ENCODE results near the gene ZNF497. TPM values are rescaled to one million over a fixed set of nuclear protein-coding genes. Genes with fewer than 3 reads are reported as not detected.
A peak's percentile ranks its signal among the peaks of the same experiment; 100 is the strongest.

ZNF497 gene
- total and polyA plus RNA-seq, 9 of the 15 experiments (the other 6 are each of a cell fraction or from before 2014, with no cell fraction given) = 0.06 to 0.98 (median 0.44) TPM; not detected in 1

DNA sequence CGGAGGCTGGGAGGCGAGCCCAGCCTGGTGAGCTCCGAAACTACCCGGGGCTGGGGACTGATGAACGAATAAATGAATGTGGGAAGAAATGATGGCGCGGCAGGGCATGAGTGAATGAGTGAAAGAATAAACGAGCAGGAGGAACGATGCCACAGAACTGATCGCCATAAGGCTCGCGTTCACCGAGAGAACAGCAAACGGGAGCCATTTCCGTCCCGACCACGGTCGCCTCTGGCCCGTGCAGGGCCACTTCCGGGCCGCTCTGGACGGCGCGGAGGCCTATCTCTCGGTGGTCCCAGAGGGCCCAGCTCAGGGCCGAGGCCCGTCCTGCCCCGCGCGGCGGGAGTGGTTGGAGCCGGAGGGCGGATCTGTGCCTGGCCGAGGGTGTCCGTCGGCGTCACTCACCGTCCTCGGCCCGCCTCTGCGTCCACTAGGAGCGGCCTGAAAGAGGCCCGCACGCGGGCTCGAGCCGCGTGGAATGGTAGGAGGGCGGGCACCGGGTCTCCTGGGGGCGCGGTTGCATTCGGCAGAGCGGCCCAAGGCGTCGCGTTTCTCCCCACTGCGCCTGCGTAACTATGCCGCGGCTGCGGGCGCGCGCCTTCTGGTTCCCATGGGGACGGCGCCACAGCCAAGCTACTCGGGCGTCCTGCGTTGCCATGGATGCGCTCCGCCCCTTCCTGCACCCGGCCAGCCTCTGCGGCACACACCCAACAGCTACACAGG, at the start of gene ZNF497 (continued):
- TF ChIP-seq SIX5 (IDR thresholded peaks at IDR 0.05; ENCODE audit: borderline replicate concordance in 1 of 2, insufficient read depth in 1 of 2, low read depth in 1 of 2, low read length in 2 of 2) (peak in 1 of 2 experiments; percentile 45; a peak in 2 of 4 replicates), RBM34 (IDR thresholded peaks at IDR 0.05; ENCODE audit: borderline replicate concordance, insufficient read depth, low read length) (no peak), JUN (IDR thresholded peaks at IDR 0.05; ENCODE audit: borderline replicate concordance, low read depth, low read length) (no peak; the same call in 1 of the 2 replicates), JUN (CRISPR knock-in tag; IDR thresholded peaks at IDR 0.05; ENCODE audit: borderline replicate concordance) (no peak), MLLT1 (IDR thresholded peaks at IDR 0.05) (peak; percentile 9 to 83; a peak in 2 of 4 replicates), NR2C2 (CRISPR knock-in tag; IDR thresholded peaks at IDR 0.05) (no peak), NR2C2 (tag; IDR thresholded peaks at IDR 0.05) (peak; percentile 87), ZNF445 (CRISPR knock-in tag; IDR thresholded peaks at IDR 0.05; ENCODE audit: low read depth) (0 out of 2 replicates have a peak, but pooled peaks have one; percentile 48), POLR3A (IDR thresholded peaks at IDR 0.05; ENCODE audit: borderline replicate concordance, extremely low read depth, insufficient read depth, insufficient read length) (no peak), TBL1XR1 (IDR thresholded peaks at IDR 0.05; ENCODE audit: low read length in 2 of 2) (peak in 1 of 2 experiments; percentile 94), NCOA4 (IDR thresholded peaks at IDR 0.05; ENCODE audit: partially characterized antibody) (no peak), USF2 (CRISPR knock-in tag; IDR thresholded peaks at IDR 0.05) (no peak), NCOA2 (IDR thresholded peaks at IDR 0.05; ENCODE audit: partially characterized antibody in 2 of 2) (no peak), ZBED1 (IDR thresholded peaks at IDR 0.05) (no peak)
- TF ChIP-seq, protein P1, sequence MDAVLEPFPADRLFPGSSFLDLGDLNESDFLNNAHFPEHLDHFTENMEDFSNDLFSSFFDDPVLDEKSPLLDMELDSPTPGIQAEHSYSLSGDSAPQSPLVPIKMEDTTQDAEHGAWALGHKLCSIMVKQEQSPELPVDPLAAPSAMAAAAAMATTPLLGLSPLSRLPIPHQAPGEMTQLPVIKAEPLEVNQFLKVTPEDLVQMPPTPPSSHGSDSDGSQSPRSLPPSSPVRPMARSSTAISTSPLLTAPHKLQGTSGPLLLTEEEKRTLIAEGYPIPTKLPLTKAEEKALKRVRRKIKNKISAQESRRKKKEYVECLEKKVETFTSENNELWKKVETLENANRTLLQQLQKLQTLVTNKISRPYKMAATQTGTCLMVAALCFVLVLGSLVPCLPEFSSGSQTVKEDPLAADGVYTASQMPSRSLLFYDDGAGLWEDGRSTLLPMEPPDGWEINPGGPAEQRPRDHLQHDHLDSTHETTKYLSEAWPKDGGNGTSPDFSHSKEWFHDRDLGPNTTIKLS (IDR thresholded peaks at IDR 0.05; ENCODE audit: borderline replicate concordance, low read depth) = peak; percentile 86
- TF ChIP-seq, protein P2, sequence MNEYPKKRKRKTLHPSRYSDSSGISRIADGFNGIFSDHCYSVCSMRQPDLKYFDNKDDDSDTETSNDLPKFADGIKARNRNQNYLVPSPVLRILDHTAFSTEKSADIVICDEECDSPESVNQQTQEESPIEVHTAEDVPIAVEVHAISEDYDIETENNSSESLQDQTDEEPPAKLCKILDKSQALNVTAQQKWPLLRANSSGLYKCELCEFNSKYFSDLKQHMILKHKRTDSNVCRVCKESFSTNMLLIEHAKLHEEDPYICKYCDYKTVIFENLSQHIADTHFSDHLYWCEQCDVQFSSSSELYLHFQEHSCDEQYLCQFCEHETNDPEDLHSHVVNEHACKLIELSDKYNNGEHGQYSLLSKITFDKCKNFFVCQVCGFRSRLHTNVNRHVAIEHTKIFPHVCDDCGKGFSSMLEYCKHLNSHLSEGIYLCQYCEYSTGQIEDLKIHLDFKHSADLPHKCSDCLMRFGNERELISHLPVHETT (CRISPR knock-in tag; conservative IDR thresholded peaks at IDR 0.05 in 1 of 2, IDR thresholded peaks at IDR 0.05 in 1 of 2) = peak in 1 of 2 experiments; percentile 87; a peak in 2 of 4 replicates
- TF ChIP-seq, protein P3, sequence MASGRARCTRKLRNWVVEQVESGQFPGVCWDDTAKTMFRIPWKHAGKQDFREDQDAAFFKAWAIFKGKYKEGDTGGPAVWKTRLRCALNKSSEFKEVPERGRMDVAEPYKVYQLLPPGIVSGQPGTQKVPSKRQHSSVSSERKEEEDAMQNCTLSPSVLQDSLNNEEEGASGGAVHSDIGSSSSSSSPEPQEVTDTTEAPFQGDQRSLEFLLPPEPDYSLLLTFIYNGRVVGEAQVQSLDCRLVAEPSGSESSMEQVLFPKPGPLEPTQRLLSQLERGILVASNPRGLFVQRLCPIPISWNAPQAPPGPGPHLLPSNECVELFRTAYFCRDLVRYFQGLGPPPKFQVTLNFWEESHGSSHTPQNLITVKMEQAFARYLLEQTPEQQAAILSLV (tag; IDR thresholded peaks at IDR 0.05) = no peak

All from K562 (cell line).